K562 (cell line): Measurements from ENCODE around the gene TBC1D10A.

Experiments
- EGR1 ChIP-seq: fragments of 450-650 bp; conservative IDR thresholded peaks from 2 replicates; pipeline ENCODE4 v1.6.1; 2017; ENCODE audit warnings: mild to moderate bottlenecking
- FOS ChIP-seq: IDR thresholded peaks from 3 replicates; pipeline ENCODE4 v1.6.1; 2011; ENCODE audit not compliant: insufficient read length; ENCODE audit errors: extremely low read depth
- GMEB1 ChIP-seq: fragments of 250-450 bp; sonication (Bioruptor Pico); IDR thresholded peaks from 2 replicates; pipeline ENCODE4 v1.4.0; 2020; ENCODE audit warnings: mild to moderate bottlenecking
- JUNB ChIP-seq: fragments of 450-650 bp; formaldehyde crosslinking; conservative IDR thresholded peaks from 2 replicates; pipeline ENCODE4 v1.4.0; 2020; ENCODE audit warnings: mild to moderate bottlenecking
- KLF10 ChIP-seq: fragments of 250-450 bp; sonication (Bioruptor Pico); IDR thresholded peaks from 2 replicates; pipeline ENCODE4 v1.6.1; 2021; ENCODE audit warnings: matching md5 sums
- RAD21 ChIP-seq, 2 experiments: fragments of 250-450 bp in 1 of 2; fragments of 450-650 bp in 1 of 2; sonication (Bioruptor Pico) in 1 of 2; formaldehyde crosslinking in 1 of 2; IDR thresholded peaks in 1 of 2; conservative IDR thresholded peaks in 1 of 2; 2 replicates each; pipeline versions ENCODE4 v1.4.0 to v1.8.0; 2020 to 2022; ENCODE audit warnings: mild to moderate bottlenecking in 2 of 2, moderate library complexity in 1 of 2

DNA sequence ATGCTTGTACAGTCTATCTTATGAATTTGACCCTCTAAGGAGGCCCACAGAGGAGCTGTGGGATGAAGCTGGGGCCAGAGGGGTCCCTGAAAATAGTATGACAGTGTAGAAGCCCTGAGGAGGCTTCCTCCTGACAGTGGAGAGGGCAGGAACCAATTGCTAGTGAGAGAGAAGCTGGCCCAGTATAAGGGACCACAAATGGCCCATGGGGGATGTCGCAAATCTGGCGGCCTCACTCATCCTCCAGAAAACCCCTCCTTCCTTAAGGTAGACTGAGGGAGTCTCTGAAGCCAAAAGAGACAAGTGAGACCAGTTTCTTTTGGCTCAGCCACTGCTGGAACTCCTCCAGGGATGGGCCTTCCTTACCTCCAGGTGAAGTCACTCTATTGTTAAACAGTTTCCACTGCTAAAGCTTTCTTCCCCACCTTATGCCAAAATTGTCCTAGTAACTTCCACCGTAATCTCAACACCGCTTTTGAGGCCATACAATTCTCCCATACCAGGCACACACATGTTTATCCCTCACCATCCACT is 19.6 kb downstream of the TBC1D10A start:
- TF ChIP-seq RAD21 (CRISPR knock-in tag; conservative IDR thresholded peaks at IDR 0.05 in 1 of 2, IDR thresholded peaks at IDR 0.05 in 1 of 2) (no peak), EGR1 (no peak), KLF10 (no peak), GMEB1 (CRISPR knock-in tag) (no peak), FOS (no peak), JUNB (CRISPR knock-in tag) (no peak)
